ENCODE results near the gene GATM.
"Not testable (repeated sequence)": the region's sequence is repeated elsewhere in the genome, so short reads cannot be mapped to it uniquely, and the experiment has no call there.

The GATM gene

DNA sequence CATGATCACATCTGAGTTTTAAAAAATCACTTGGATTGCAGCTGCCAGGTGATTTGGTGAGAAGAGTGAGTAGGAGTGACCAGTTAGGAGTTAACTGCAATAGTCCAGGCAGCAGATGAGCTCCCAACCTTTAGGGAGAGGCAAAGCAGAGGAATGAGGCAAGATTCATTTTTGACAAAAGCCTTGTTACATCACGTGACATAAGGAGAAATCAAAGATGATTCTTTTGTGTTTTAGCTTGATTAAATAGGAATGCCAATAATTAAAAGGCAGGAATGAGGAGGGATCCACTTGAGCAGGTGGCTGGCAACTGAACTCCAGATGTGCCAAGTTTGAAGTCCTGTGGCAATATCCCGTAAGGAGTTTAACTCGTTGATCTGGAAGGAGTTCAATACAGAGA is 2.5 kb downstream of the GATM start:
- POLR2A ChIA-PET, result no interaction called here
- CTCF ChIA-PET, result interaction anchor here (1.1 to 1.6 kb wide), 2 partner anchors 19 to 96 kb away, joined by 3 to 4 read pairs; no protein-coding TSS in a partner anchor

DNA sequence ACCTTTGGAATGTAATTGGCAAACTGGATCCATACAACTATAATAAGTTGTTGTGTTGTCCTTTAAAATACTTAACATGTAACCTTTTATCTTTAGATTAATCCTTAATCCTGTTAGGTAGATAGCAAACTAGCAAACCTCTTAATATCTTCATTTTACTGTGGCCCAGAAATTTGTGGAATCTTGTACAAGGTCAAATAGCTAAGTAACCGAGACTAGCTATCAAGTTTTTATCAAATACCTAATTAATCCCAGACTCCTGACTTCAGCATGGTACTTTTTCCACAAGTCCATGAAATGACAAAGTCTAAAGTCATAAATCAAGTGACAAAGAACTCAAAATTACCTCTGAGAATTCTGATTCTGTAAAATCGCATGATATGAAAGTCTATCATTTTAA is 4.4 kb downstream of the GATM start:
- CTCF ChIA-PET, result interaction anchor here (1.2 kb wide), 1 partner anchor 211 kb away, joined by 3 read pairs; no protein-coding TSS in a partner anchor
- no peak for DNase-seq (ENCODE audit: low read depth, low spot score)
- no peak overlapping the region for H3K4me3 ChIP-seq (ENCODE audit: low read depth, low read length)
- TF ChIP-seq, protein P1, sequence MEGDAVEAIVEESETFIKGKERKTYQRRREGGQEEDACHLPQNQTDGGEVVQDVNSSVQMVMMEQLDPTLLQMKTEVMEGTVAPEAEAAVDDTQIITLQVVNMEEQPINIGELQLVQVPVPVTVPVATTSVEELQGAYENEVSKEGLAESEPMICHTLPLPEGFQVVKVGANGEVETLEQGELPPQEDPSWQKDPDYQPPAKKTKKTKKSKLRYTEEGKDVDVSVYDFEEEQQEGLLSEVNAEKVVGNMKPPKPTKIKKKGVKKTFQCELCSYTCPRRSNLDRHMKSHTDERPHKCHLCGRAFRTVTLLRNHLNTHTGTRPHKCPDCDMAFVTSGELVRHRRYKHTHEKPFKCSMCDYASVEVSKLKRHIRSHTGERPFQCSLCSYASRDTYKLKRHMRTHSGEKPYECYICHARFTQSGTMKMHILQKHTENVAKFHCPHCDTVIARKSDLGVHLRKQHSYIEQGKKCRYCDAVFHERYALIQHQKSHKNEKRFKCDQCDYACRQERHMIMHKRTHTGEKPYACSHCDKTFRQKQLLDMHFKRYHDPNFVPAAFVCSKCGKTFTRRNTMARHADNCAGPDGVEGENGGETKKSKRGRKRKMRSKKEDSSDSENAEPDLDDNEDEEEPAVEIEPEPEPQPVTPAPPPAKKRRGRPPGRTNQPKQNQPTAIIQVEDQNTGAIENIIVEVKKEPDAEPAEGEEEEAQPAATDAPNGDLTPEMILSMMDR (IDR thresholded peaks at IDR 0.05; ENCODE audit: insufficient read depth, low read length, missing control alignments), result no peak
- POLR2A ChIA-PET, result no interaction called here

More for the DNA sequence above, 2.5 kb downstream of the GATM start:
- TF ChIP-seq, protein P1 (IDR thresholded peaks at IDR 0.05; ENCODE audit: insufficient read depth, low read length, missing control alignments), result no peak
- no peak overlapping the region for H3K4me3 ChIP-seq (ENCODE audit: low read depth, low read length)
- no peak for DNase-seq (ENCODE audit: low read depth, low spot score)

DNA sequence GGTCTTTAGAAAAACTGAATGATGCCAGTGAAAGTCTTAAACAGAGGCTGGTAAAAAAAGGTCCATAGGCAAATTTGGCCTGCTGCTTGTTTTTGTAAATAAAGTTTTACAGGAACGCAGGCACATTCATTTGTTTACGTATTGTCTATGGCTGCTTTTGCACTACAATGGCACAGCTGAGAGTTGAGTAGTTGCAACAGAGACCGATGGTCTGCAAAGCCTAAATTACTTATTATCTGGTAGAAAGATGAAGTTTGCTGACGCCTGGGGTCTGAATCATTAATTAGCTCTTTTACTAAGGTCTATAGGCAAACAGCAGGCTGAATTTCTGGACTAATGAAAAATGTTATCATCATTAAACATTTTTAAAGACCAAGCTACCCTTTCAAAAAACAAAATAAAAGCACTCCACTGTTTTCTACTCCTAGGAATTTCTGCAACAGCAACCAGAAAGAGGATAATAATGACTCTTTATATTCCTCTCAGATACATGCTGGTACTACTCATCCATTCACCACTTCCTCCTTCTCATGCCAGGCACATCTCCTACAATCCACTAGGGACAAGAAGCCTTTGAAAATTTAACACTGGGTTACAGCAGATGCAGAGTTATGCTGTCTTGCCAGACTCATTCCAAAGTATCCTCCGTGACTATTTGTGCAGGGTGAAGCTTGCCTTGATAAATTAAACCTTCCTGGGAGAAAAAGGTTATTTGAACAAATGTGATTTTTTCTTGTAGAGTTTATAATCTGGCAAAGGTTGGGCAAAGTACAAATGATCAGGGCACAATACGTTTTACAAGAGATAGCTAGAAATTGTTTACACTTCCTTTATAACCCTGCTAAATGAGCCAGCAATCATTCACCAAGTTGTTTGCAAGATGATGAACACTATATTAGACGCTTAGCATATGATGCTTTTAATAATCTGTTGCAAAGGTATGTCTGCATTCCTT is 6.0 kb downstream of the GATM start:
- CTCF ChIA-PET, result interaction anchor here (1.0 kb wide), 1 partner anchor 85 kb away, joined by 3 read pairs; no protein-coding TSS in a partner anchor
- no peak overlapping the region for H3K4me3 ChIP-seq (ENCODE audit: low read depth, low read length)
- TF ChIP-seq, protein P1 (IDR thresholded peaks at IDR 0.05; ENCODE audit: insufficient read depth, low read length, missing control alignments), result no peak
- POLR2A ChIA-PET, result no interaction called here
- no peak for DNase-seq (ENCODE audit: low read depth, low spot score)

DNA sequence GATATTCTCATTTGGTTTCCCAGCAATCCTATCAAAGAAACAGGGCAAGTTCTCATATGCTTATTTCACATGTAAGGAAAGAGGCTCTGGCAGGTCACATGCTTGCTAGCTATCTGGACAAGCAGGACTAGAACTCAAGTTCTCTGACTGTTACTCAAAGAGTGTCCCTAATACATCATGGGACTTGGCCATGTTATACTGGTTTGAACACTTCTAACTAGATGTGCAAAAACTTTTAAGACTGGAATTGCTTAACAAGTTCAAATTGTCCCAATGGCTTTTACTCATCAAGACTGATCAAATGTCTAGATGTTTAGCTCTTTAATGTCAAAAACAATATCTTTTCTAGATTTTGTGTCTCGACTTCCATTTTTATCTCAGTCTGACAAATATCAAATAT is 6.8 kb downstream of the GATM start:
- DNase-seq (ENCODE audit: low read depth, low spot score), result no peak
- POLR2A ChIA-PET, result no interaction called here
- H3K4me3 ChIP-seq (ENCODE audit: low read depth, low read length), result no peak overlapping the region
- CTCF ChIA-PET, result no interaction called here
- TF ChIP-seq, protein P1 (IDR thresholded peaks at IDR 0.05; ENCODE audit: insufficient read depth, low read length, missing control alignments), result no peak

DNA sequence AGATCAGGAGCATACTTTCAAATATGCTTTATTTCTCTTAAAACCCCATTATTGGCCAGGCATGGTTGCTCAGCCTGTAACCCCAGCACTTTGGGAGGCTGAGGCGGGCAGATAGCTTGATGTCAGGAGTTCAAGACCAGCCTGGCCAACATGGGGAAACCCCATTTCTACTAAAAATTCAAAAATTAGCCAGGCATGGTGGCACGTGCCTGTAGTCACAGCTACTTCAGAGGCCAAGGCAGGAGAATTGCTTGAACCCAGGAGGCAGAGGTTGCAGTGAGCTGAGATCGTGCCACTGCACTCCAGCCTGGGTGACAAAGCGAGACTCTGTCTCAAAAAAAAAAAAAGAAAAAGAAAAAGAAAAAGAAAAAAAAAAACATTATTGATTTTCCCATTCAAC is 8.3 kb downstream of the GATM start:
- H3K4me3 ChIP-seq (ENCODE audit: low read depth, low read length); POLR2A ChIA-PET; DNase-seq (ENCODE audit: low read depth, low spot score): not testable (repeated sequence)
- CTCF ChIA-PET, result interaction anchor here (1.6 kb wide), 1 partner anchor 13 kb away, joined by 4 read pairs; no protein-coding TSS in a partner anchor

DNA sequence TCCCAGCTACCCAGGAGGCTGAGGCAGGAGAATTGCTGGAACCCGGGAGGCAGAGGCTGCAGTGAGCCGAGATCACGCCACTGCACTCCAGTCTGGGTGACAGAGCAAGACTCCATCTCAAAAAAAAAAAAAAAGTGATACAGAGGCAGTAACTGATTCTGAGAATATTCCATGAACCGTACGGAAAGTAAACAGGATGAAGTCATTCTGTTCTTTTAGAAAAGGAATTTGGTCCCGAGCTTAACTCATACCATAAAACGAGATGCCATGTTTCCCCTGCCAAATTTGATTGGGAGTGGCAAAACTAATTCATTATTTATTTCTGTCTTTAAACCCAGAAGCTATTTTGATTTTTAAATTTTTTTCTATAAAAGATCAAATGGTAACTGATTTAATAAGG is 11.1 kb downstream of the GATM start:
- POLR2A ChIA-PET; CTCF ChIA-PET; DNase-seq (ENCODE audit: low read depth, low spot score); H3K4me3 ChIP-seq (ENCODE audit: low read depth, low read length): not testable (repeated sequence)

DNA sequence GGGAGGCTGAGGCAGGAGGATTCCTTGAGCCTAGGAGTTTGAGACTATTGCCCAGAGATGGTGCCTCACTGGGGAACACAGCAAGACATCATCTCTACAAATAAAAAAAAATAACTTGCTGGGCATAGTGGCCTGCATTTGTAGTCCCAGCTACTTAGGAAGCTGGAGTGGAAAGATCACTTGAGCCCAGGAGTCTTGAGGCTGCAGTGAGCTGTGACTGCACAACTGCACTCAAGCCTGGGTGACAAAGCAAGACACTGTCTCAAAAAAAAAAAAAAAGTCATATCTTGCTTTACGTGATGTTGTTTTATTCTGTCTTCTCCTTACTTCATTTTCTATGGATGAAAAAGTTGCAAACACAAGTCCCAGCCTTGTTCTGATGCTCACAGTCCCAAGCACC is 14.1 kb downstream of the GATM start:
- CTCF ChIA-PET, result interaction anchor here (3.0 kb wide), 1 partner anchor 13 kb away, joined by 11 read pairs; the partner anchor contains the start of gene GATM
- DNase-seq (ENCODE audit: low read depth, low spot score), result no peak
- TF ChIP-seq, protein P1 (IDR thresholded peaks at IDR 0.05; ENCODE audit: insufficient read depth, low read length, missing control alignments), result no peak
- POLR2A ChIA-PET, result no interaction called here
- no peak overlapping the region for H3K4me3 ChIP-seq (ENCODE audit: low read depth, low read length)

Measured in AG04449 (cell line).